Activated CD4-positive, alpha-beta T cell treated with anti-CD3 and anti-CD28 coated beads for 1 hour (primary cell): ENCODE measurements around the gene CPT1A.
"Not testable (repeated sequence)": the region's sequence is repeated elsewhere in the genome, so short reads cannot be mapped to it uniquely, and the experiment has no call there.

Experiments
- DNase-seq: peaks from one replicate; pipeline ENCODE4 v3.0.0-alpha.2; 2020

Gene CPT1A

DNA sequence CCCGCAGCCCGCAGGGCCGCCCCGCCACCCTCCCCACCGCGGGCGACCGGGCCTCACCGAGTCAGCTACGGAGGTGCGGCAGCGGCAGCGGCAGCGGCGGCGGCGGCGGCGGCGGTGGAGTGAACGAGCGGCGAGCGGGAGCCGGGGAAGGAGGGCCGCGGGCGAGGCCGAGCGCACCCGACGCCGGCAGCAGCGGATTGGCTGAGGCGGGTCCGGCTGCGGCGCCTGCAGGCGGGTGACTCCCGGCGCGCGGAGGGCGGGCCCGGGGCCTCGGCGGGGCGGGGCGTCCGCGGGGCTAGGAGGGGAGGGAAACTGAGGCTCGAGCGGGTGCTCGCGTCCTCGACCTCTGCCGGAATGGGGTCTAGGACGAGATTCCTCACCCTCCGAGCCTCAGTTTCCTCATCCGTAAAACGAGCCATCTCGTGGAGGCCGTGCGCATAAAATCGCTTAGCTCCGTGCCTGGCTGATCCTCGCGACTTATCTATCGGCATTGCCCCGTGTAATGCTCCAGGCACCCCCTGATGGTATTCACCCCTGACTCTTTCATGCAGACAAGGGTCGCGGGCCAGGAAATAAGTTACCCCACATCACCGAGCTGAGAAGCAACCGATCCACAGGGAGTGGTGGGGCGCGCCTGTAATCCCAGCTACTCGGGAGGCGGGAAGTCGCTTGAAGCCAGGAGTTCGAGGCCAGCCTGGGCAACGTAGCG lies at the start of gene CPT1A:
Gene CPT1A (minus strand): TSS at position 199 of the 709 bp plus-strand sequence. CDS start 26,442 bp downstream, outside the sequence.
- DNase-seq, result peak; percentile 50

DNA sequence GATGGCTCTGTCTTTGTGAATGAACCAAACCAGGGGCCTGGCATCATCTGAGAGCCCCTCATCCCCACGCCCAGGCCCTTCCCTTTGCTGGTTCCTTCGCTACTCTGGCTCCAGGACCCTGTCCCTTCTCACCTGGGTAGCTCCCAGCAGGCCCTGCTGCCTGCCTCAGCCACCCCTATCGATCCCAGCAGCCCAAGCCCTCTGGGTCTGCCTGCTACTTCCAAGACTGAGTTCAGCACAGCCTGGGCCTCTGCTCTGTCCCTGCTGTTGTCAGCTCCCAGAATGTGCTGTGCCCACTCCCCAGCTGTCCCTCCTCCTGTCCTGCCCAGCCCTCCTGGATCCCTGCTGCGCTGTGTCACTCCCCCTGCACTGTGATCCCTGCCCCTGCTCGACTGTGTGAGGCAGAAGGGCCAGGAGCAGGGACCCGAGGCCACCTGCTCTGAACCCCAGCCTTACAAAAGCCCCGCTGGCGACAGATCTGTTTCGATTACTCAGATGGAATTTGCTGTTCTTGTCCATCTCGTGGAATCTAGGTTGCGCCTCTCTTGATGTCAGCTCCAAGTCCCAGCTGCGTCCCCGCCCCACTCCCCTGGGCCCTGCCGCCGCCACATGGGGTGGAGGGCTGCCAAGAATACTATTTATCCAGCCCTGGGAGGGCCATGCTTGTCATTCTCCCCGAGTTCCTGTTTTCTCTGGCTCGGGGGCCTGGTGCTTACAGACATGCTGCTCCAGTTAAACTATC lies 48.9 kb upstream of the CPT1A start:
- DNase-seq, result no peak

DNA sequence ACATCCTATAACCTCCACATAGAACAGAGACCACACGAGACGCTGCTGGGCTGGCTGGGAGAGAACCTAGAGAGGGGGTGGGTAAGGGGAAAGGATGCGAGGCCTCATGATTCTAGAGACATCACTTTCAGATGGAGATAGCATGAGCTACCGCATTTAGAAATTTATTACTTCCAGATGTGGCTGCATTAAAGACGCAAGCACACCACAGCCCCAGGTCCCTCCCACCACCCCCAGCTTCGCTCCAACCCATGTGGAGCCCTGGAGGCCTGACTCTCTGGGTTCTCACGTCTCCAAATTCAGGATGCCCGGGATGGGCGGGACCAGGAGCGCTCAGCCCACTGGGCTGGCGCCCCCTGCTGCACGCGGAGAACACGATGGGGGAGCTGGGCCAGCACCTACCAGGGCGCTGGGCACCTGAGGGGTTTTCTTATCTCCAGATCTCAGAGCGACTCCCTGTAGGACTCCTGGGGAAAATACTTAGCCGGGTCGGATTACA lies 48.3 kb upstream of the CPT1A start:
- DNase-seq, result no peak

DNA sequence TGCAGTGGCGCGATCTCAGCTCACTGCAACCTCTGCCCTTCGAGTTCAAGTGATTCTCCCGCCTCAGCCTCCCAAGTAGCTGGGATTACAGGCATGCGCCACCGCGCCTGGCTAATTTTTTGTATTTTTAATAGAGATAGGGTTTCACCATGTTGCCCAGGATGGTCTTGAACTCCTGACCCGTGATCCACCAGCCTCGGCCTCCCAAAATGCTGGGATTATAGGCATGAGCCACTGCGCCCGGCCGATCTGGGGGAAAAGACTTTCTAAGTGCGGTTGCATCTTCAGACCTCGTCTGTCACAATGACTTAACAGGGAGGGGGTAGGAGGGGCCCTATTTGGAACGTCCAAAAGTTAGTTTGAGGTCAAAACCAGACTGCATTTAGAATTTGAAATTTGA lies 43.1 kb upstream of the CPT1A start:
- not testable (repeated sequence) for DNase-seq

DNA sequence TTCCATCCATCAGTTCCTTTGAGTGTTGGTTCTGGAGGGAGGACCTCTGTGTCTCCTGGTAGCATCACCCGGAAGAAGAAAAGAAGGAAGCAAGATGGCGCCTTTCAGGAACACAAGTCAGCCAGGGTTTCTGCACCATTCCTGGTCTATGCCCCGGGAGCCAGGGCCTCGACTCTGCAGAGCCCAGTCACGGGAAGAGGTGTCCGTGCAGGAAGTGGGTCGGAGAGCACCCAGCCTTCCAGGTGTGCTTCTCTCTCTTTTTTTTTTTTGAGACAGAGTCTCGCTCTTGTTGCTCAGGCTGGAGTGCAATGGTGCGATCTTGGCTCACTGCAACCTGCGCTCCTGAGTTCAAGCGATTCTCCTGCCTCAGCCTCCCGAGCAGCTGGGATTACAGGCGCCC lies 40.7 kb upstream of the CPT1A start:
- no peak for DNase-seq

DNA sequence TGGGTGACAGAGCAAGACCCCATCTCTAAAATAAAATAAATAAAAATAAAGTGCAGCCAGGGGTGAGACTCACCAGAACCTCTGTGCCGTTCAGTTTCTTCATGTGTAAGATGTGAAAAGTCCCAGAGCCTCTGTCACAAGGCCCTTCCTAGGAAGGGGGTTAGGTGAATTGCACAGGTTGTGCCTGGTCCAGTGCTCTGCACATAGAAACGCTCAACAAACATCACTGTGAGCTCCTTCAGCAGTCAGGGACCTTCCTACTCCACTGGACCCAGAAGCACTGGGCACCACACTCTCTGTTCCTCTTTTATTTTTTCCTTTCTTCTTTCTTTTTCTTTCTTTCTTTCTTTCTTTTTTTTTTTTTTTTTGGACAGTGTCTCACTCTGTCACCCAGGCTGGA lies 39.6 kb upstream of the CPT1A start:
- no peak for DNase-seq

DNA sequence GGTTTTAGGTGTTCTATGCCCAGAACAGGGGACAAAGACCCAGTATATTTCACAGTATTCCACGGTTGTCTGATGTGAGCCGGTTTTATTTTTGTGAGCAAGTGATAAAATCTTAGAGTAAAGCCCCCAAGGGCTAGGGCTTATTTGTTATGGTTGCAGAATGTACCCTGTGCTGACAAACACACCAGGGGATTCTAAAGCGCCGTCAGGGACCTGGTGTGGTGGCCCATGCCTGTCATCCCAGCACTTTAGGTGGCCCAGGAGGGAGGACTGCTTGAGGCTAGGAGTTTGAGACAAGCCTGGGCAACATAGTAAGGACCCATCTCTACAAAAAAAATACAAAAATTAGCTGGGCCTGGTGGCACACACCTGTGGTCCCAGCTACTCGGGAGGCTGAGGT lies 39.1 kb upstream of the CPT1A start:
- no peak for DNase-seq

DNA sequence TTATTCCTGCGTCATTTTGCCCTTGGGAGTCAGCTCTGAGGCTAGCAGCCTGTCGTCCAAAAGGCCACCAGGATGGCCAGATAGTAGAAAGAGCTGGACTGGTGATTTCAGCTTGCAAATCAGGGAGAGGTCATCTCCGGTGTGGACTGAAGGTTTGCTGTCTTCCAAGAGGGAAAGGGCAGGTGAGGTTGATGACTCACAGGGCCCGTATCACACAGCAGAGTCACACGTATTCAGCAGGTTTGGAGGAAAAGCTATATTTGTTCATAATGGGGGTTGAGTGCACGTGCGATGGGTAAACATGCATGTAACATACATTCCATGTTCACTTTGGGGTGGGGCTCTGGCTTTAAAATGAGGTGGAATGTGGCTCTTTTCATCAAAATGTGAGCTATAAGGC lies 36.3 kb upstream of the CPT1A start:
- DNase-seq, result no peak

DNA sequence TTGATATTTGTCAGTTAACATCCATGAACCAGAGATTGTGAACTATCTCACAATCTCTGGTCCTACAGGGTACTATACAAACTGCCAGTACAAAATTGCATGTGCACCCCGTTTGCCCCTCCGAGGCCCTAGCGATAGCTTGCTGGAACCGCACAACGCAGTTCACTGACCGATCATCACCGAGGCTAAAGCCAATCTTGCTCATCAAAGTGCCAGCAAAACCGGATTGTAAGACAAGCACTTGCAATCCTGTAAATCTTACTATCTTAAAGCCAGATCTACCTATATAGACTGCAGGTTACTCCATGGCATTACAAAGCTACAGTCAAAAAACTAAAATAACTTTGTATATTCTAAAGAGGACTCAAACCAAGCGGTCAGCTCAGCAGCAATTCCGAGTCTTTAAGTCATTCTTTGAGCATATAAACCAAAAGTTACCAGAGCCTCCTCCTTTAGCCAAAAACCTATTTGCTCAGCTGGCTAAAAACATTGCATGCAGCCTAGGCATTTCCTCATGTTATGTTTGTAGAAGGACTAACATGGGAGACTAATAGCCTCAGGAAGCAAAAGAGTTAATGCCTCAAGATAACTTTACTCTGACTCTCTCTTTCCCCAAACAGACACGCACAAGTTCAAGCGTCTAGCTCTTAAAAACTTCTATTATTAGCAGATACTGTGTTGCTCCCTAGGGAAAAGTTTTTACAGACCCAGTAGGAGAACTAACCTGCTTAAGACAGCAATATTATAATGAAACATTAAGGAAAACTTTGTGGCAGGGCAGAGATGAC lies 30.7 kb upstream of the CPT1A start:
- DNase-seq, result no peak

DNA sequence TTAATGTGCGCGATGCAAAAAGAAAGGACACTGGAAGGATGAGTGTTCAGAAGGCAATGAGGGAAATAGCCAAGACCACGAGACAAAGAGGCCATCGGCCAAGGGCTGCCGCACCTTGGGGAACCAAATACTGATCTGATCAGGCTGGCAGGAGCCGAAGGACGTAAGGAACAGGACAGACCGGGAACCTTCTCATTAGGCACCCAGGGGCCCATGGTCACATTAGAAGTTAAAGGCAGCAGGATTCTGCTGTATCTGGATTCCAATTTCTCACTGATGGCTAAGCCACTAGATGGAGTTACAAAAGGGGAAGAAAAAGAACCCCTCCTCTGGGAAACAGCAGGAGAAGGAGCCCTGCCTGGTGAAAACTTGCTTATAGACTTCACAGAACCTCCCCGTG lies 28.8 kb upstream of the CPT1A start:
- DNase-seq, result no peak

DNA sequence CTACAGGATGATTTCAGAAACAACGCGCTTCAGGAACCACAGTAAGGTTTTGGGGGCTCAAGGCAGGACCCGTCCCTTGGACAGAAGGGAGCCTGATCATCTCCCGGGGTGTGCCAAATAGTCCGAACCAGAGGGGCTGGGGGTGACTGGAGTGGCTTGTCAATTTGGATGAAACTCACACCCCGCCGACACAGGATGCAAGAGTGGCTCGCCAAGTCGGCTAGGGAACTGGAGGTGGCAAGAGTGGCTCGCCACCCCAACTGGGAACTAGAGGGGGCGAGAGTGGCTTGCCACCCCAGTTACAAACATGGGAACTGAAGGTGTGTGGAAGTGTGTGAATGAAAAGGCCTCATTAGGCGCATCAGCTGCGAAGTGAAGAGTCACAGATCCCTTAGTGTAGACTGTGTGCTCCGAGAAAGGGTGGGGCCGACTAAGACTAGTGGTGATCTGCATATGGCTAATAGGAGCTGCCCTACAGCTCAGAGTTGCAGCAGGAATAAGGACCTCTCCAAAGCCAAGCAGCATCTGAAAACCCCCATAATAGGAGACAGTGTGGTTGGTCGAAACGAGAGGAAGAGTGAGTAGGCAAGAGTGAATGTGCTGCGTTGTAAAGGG lies 26.6 kb upstream of the CPT1A start:
- no peak for DNase-seq

DNA sequence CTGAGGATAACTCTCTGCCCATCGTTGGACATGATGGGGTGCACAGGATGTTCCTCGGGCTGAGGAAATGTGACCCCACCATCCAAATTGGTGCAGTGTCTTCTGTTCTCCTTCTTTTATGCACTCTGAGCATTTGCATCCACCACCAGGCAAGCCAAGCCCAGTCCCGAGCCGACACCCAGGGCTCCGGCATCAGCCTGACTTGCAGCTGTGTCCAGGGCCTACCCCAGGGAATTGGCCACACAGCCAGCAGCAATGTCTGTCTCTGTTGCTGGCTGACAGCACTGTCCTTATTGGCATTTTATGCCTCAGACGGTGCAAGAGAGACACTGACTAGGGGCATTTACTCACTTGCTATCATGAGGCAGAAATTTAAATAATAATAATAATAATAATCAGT lies 25.4 kb upstream of the CPT1A start:
- no peak for DNase-seq

DNA sequence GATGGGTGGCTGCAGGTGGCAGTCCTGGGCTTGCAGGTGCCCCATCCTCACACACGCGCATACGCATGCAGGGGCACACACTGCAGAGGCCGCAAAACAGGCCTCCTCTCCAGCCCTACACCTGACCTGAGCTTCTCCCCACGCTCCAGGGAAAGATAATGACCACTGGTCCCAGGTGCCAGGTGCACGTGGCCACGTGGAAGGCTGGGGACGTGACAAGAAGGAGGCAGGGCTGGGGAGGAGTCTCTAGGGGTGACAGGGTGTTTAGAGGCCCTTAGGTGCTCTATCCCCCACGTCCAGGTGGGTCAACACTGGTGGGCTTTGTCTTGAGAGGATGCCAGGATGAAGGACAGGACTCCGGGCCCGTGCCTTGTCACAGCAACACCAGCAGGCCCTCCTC lies 23.5 kb upstream of the CPT1A start:
- no peak for DNase-seq

DNA sequence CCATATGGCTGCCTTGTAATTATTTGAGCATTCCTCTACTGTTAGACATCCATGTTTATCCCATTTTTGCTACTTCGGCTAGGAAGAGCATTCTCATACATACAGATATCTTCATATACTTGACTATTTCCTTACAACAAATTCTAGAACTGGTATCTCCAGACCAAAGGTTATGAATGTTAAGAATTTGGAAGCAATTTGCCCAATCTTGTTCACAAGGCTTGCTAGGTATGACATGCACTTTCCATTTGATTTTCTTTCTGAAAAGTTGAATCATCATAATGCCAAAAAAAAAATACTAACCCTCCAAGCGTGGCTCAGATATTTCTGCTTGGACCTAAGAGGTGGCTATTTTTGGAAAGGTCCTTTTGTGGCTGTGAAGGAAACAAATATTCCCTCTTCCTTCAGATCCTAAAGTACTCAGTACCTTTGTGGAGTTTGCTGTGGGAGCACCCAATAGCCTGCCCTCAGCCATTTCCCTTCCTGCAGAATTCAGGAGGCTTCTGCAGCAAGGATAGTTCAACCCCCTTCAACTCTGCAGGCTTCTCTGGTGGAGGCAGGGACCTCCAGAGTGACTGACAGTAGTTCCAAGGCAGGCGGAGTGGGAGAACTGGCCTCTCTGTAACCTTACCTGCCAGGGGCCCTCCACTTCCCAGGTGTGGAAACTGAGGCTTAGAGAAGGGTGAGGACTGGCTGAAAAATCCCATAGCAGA lies 22.0 kb upstream of the CPT1A start:
- no peak for DNase-seq

DNA sequence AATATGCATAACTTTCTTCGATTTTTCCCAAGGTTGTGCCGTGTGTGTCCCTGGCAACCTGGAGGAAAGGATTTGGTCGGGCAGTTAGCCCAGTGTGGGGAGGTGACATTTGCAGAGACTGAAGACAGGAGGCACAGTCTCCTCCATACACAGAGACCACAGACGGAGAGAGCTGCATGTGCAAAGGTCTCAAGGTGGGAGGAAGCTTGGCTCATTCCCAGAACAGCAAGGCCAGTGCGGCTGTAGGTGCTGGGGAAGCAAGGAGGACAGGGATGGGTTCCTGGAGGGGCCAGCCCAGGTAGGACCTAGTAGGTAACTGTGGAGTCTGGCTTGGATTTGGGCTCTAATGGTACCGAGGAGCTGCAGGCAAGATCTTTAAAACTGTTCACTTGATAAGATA lies 20.7 kb upstream of the CPT1A start:
- DNase-seq, result no peak

DNA sequence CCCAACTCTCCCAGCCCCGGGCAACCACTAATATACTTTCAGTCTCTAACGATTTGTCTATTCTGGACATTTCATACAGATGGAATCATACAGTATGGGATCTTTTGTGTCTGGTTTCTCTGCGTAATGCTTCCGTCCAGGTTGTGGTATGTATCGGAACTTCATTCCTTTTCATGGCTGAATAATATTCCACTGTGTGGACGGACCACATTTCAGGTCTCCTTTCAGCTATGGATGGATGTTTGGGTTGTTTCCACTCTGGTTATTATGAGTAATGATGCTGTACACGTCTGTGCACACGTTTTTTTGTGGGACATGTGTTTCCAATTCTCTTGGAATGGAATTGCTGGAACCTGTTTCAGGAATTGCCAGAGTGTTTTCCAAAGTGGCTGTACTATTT lies 17.4 kb upstream of the CPT1A start:
- no peak for DNase-seq

DNA sequence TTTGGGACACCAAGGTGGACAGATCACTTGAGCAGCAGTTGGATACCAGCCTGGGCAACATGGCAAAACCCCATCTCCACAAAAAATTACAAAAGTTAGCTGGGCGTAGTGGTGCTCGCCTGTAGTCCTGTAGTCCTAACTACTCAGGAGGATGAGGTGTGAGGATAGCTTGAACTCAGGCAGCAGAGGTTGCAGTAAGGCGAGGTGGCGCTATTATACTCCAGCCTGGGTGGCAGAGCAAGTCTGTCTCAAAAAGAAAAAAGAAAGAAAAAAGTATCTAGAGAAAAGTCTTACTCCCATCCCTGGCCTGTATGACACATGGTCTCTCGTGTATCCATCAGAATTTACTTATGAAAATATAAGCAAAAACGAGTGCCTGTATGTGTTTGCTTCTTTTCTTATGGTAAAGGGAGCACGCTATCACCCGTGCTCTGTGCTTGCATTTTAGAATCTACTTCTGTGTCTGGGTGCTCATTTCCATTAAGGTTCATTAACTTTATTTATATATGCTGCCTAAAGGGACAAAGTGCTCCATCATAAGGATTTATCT lies 15.4 kb upstream of the CPT1A start:
- DNase-seq, result no peak

DNA sequence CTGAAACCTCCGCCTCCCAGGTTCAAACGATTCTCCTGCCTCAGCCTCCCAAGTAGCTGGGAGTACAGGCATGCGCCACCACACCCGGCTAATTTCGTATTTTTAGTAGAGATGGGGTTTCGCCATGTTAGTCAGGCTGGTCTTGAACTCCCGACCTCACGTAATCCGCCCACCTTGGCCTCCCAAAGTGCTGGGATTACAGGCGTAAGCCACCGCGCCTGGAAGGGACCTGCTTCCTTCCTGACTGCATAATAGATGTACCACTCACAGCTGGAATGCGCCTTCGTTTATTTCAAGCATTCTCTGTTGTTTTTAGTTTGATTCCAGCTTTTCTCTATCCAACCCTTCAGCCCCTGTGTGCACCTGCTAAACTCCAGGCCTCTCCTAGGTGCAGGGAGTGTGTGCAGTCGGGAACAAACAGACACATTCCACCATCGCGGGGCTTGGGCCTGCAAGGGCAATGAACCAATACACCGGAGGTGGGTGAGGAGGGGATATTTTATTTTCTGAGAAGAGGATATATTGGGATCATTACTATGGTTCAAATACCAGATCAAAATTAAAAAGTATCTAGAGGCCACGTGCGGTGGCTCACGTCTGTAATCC lies 14.8 kb upstream of the CPT1A start:
- DNase-seq, result not testable (repeated sequence)

DNA sequence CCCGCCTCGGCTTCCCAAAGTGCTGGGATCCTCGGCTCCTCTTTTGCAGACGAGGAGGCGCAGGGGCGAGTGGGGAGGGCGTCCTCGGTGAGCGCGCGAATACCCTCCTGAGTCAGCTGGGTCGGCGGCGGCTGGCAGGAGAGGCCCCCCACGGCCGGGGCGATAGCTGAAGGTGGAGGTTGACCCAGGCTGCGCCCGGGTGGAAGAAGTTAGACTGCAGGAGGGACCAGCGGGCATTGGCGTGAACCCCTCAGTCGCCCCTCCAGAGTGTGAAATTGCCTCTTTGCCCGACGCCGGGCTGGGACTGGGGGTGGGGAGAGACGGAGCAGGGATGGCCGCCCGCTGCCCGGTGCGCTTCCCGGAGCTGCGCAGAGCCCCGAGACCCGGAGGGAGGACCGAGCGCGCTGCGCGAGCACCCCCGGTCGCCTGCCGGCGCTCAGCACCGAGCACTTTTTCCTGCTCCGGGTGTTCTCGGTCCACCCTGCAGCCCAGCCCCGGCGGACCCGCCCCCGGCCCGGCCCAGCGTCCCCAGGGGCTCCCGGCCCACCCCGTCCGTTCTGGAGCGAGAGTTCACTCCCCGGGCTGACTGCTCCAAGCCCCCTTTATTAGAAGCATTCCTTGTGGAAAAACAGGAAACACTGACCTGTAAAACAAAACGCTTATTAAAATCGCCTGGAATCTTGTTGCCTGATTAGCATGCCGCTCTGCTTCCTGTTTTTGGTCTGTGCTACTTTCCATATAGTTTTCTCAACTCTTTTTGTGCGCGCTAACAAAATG lies 13.7 kb upstream of the CPT1A start:
- no peak for DNase-seq

DNA sequence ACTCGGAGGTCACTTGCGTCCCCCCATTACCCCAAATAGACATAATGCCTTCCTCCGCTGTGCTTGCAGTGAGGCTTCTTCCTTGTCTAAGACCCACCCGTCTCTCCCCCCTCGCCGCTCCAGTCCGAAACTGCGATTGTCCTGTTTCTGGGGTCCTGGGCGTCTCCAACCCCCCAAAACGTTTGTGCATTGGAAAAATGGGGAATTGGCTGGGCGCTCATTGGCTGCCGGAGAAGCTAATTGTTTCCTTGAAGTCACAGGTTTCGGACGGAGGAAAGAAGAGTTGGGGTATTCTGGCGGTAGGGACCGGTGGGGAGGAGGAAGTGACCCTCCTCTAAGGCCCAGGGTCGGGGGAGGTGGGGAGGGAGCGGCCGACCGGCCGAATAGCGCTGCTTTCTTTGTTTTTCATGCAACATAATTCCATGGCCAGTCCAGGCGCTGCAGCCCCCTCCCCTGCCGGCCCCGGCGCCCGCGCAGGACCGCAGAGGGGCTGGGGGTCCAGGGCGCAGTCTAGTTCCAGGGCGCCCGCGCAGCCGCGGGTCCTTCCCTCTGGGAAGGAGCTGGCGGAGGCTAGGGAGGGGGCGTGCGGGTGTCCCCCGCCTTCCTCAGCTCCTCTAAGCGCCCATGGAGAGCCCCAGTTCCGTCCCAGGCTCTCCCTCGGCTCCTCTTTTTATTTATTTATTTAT lies 12.7 kb upstream of the CPT1A start:
- DNase-seq, result no peak
